GM18867 (cell line): Measurements from ENCODE around the gene SIGLEC10.
"Not testable (repeated sequence)": the region's sequence is repeated elsewhere in the genome, so short reads cannot be mapped to it uniquely, and the experiment has no call there.

Source experiments
- ATAC-seq: cut with Tn5 transposase; IDR thresholded peaks from one replicate; pipeline ENCODE4 v1.9.1; 2021; ENCODE audit warnings: mild to moderate bottlenecking, moderate library complexity; ENCODE audit not compliant: unreplicated experiment

The SIGLEC10 gene

DNA sequence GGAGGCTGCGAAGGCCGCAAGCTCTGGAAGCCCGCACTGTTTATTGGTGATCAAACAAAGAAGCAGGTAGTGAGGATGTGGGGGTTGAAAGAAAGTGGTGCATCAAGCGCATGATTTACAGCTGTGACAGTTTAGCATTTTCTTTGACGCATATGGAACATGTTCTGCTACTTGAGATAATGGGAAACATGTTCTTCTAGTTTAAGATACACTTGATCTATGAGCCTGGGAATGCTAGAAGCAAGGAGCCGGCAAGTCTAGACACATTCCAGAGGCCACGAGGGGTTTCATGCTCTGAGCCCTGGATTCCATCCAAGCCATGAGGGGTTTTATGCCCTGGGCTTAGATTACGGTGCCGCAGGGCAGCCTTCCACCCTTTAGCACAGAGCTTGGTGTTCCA lies 20.0 kb downstream of the SIGLEC10 start:
- not testable (repeated sequence) for ATAC-seq

- ATAC-seq: no peak
These were observed 21.3 kb downstream of the SIGLEC10 start for GRCh38 chr19:51396175-51396574.

DNA sequence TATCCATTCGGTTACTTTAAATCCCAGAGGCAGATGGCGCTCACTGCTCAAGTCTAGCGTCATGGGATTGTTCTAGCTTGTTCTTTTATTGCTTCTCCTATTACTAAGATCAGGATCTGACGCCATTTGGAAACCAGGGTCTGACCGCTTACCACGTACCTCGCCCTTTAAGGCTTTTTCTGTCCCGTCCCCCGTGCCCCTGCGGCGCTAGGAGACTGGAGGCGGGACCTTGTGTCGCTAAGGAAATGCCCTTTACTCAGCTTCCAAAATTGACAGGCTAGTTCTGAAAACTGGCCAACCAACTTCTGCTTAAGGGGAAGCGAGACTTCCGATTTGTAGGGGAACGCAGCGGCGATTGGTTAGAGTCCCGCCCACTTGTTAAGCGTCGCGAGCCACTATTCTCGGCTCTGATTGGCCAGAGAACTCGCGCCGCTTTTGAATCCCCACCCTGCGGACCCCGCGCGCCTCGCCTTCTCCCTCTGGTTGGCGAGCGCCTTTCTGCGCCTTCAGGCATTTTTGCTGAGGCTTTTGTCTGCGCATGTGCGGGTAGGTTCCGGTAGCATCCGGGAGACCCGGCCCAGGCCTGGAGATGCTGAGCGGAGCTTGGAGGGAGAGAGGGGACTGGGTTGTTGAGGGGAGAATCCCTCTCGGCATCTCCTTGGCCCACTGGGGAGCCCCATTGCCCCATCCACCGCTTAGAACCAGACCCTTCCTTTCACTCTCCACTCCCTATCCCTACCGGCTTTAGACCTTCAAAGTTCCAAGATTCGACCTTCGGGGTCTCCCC lies 23.2 kb downstream of the SIGLEC10 start:
- peak; percentile 84 for ATAC-seq

- ATAC-seq: no peak
These were observed 24.7 kb downstream of the SIGLEC10 start for GRCh38 chr19:51392701-51393100.

DNA sequence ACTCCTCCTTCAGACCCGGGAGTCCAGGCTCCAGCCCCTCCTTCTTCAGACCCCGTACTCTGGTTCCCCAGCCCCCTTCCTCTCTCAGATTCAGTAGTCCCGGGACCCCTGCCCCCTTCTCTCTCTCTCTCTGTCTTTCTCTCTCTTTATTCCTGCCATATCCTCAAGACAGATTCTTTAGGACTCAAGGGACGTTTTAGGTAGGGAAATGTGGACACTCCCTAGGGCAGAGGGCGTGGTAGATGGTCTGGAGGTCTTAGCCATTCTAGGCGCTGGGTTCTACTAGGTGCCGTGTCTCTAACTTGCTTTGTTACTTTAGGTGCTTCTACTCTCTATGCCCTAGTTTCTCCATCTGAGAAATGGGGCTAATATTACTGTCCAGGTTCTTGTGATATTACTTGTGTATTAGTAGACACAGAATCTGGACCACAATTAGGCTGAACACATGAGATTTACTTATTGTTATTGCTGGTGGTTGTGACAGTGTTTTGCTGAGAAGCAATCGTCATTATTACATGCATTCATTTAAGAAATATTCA lies 26.3 kb downstream of the SIGLEC10 start:
- ATAC-seq: no peak

GRCh38 chr19:51389143-51389542 lies 28.3 kb downstream of the SIGLEC10 start:
- no peak for ATAC-seq

GRCh38 chr19:51387924-51388389 lies 29.5 kb downstream of the SIGLEC10 start, which contains the start of gene LIM2:
TSS of gene LIM2 (minus strand) at chr19:51387974. CDS start at chr19:51387443, 531 bp downstream.
- ATAC-seq: no peak

GRCh38 chr19:51386882-51387520 lies 30.4 kb downstream of the SIGLEC10 start:
- no peak for ATAC-seq

- no peak for ATAC-seq
These were observed 35.4 kb downstream of the SIGLEC10 start for GRCh38 chr19:51382004-51382403.

DNA sequence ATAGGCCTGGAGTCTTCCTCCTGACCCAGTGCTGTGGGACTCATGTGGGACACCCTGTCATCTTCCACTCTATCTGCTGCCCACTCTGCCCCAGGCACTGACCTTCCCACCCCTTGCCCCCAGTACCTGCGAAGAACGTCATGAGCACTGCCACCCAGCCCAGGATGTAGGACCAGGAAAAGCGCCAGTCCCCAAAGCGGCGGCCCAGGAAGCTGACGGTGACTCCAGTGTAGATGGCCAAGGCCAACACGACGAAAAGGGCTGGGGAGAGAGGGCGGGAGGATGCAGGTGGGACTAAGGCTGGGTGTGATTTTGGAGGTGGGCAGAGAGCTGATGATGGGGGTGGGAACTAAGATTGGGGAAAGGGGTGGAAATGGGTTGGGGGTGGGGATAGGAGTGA lies 37.1 kb downstream of the SIGLEC10 start:
- no peak for ATAC-seq

- ATAC-seq: no peak
These were observed 40.0 kb downstream of the SIGLEC10 start for GRCh38 chr19:51377422-51377821.

GRCh38 chr19:51375504-51376221 lies 41.8 kb downstream of the SIGLEC10 start:
- no peak for ATAC-seq

DNA sequence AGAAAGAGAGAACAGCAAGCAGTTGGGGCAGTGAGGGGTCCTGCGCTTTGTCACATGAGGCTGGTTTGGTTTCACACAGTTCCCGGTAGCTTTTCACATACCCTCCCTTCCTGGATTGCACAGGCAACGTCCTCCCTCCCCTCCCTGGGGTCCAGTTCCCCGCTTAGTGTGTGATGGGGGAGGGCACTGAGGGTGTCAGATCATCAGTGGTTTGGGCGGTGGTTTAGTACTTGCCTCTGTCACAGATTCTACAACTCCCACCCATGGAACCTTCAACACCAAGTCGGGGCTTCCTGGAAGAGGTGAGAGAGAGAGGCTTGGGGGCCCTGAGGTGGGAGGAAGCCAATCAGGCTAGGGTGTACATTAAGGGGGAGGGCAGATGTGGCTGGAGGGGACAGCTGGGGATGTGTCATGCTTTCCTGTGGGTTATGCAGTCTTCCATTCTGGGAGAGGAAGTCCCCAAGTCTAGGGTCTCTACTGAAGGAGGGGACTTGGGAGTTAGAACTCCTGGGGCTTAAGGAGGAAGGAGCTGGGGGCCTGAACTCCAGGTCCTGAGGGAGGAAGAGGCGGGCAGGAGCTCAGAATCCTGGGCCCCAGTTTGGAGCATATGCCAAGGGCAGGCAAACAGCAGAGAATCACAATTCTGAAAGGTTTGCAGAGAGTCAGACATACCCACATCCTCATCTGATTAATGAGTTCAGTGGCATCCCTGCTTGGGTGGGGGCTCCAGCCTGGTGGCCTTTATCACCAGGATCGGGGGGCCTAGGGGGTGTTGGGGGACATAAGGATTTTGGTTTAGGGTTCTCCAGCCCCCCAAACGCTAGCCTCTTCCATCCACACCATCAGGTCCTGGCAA lies 44.6 kb downstream of the SIGLEC10 start, which contains the start of gene NKG7:
Gene NKG7 (minus strand): TSS at position 6 of the 856 bp plus-strand sequence. CDS start 119 bp downstream, outside the sequence.
- ATAC-seq: no peak

- no peak for ATAC-seq
These were observed 45.3 kb downstream of the SIGLEC10 start for GRCh38 chr19:51372021-51372648.

- ATAC-seq: no peak
These were observed 46.2 kb downstream of the SIGLEC10 start for GRCh38 chr19:51371186-51371690.

DNA sequence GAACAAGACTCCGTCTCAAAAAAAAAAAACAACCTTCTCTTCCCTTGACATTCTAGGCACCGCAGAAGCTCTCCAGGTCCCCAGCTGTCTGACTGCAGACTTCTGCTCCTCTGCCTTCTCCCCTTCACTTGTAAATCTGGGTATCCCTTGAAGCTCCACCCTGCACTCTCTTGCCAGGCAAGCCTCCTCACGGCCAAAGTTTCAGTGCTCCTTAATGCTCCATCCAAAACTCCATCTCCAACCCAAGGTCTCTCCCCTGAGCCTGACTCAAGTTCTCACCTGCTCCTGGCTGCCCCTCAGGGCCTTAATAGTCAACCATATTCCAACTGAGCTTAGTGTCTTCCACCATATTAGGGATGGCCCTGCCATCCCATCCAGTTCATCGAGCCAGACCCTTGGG lies 47.2 kb downstream of the SIGLEC10 start:
- no peak for ATAC-seq

GRCh38 chr19:51368366-51369282 lies 48.8 kb downstream of the SIGLEC10 start, which contains the start of gene CLDND2:
TSS of gene CLDND2 (minus strand) at chr19:51369003. CDS start at chr19:51368577, 426 bp downstream.
- no peak for ATAC-seq
